ENCODE results near the gene CEP290.
"Not testable (repeated sequence)": the region's sequence is repeated elsewhere in the genome, so short reads cannot be mapped to it uniquely, and the experiment has no call there.

The CEP290 gene

GRCh38 chr12:88052686-88053085 is 89.2 kb downstream of the CEP290 start:
- no peak for DNase-seq

DNA sequence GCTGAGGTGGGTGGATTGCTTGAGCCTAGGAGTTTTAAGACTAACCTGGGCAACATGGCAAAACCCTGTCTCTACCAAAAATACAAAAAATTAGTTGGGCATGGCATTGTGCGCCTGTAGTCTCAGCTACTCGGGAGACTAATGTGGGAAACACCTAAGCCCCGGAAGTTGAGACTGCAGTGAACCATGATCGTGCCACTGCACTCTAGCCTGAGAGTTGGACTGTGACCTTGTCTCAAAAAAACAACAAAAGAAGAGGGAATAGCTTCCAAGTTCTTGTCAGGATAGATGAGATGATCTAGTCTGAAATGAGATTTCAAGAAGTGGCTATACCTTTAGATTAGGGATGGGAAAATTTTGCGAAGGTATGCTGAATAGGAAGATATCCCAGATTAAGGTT is 97.9 kb downstream of the CEP290 start:
- no peak for DNase-seq

GRCh38 chr12:88037770-88038169 is 104.1 kb downstream of the CEP290 start:
- DNase-seq, result no peak

- DNase-seq, result no peak
Measured at GRCh38 chr12:88036353-88036965, 105.4 kb downstream of the CEP290 start.

GRCh38 chr12:88035907-88036289 is 106.0 kb downstream of the CEP290 start:
- DNase-seq, result no peak

- DNase-seq, result peak; percentile 83
Measured at GRCh38 chr12:88035271-88035906, 106.5 kb downstream of the CEP290 start.

- DNase-seq, result not testable (repeated sequence)
Measured at GRCh38 chr12:88031161-88031560, 110.7 kb downstream of the CEP290 start.

- DNase-seq, result no peak
Measured at GRCh38 chr12:88029093-88029665, 112.7 kb downstream of the CEP290 start, which contains the start of gene C12orf50. C12orf50 (minus strand) TSS chr12:88029401; CDS start chr12:88026962, 2,439 bp downstream.

- DNase-seq, result no peak
Measured at GRCh38 chr12:88026196-88026595, 115.7 kb downstream of the CEP290 start.

DNA sequence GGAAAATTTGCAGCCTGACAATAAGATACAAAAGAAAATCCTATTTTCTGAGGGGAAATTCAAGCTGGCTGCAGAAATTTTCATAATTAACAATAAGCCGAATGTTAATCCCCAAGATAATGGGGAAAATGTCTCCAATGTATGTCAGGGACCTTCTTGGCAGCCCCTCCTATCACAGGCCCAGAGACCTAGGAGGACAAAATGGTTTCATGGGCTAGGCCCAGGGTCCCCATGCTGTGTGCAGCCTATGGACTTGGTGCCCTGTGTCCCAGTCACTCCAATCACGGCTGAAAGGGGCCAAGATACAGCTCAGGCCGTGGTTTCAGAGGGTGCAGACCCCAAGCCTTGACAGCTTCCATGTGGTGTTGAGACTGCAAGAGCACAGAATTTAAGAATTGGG is 123.9 kb downstream of the CEP290 start:
- no peak for DNase-seq

- no peak for DNase-seq
Measured at GRCh38 chr12:88015825-88016224, 126.1 kb downstream of the CEP290 start.

DNA sequence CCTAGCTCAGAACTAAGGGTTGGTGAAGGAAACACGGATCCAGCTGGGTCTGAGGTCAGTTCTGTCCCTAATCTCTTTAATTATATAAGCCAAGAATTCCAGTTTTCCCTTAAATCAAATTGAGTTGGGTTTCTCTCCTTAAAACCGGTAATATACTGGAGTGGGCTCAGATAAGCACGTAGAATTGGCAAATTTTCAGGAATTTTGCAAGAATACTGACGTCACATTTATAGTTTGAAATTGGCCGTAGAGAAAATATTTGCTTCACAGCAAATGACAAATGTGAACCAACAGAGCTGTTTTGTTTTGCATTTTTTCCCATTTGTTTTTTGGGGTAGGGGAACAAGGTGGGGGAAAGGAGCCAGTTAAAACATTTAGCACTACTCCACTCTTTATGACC is 130.1 kb downstream of the CEP290 start:
- no peak for DNase-seq

GRCh38 chr12:88006351-88006750 is 135.5 kb downstream of the CEP290 start:
- DNase-seq, result no peak

DNA sequence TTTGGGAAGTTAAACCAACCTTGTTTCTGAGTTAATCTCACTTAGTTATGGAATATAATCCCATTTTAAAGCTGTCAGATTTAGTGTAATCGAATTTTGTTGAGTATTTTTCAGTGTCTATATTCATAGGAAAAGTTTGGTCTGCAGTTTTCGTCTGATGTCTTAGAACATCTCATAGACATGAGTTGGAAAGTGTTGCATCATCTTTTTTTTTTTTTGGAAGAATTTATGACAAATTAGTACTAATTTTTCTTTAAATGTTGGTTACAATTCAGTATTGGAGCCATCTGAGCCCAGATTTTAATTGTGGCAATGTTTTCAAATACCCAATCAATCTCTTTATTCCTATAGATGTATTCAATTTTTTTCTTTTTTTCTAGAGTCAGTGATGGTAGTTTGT is 140.6 kb downstream of the CEP290 start:
- no peak for DNase-seq

Data from effector CD4-positive, alpha-beta T cell (primary cell).